BE2C (cell line): ENCODE data around the gene TOMM70.

Experiments used
- DNase-seq: peaks from one replicate; pipeline ENCODE4 v3.0.0-alpha.2; 2020
- H3K27me3 ChIP-seq: fragments of 250-450 bp; sonication (Bioruptor Pico); 2 replicates; pipeline ENCODE4 v1.5.1; 2020; ENCODE audit warnings: mild to moderate bottlenecking
- H3K36me3 ChIP-seq: fragments of 250-450 bp; sonication (Bioruptor Pico); 2 replicates; pipeline ENCODE4 v1.5.1; 2020; ENCODE audit warnings: mild to moderate bottlenecking
- H3K4me1 ChIP-seq: fragments of 250-450 bp; sonication (Bioruptor Pico); 2 replicates; pipeline ENCODE4 v1.5.1; 2020
- H3K4me3 ChIP-seq: 2 replicates; pipeline ENCODE4 v1.5.1; 2011; ENCODE audit warnings: low read depth, low read length
- H3K9me3 ChIP-seq: fragments of 250-450 bp; sonication (Bioruptor Pico); 2 replicates; pipeline ENCODE4 v1.5.1; 2020
- TF ChIP-seq, protein P1 (sequence below): IDR thresholded peaks from 2 replicates; pipeline ENCODE4 v1.5.1; 2012; ENCODE audit warnings: mild to moderate bottlenecking, low read depth, low read length

Gene TOMM70

DNA sequence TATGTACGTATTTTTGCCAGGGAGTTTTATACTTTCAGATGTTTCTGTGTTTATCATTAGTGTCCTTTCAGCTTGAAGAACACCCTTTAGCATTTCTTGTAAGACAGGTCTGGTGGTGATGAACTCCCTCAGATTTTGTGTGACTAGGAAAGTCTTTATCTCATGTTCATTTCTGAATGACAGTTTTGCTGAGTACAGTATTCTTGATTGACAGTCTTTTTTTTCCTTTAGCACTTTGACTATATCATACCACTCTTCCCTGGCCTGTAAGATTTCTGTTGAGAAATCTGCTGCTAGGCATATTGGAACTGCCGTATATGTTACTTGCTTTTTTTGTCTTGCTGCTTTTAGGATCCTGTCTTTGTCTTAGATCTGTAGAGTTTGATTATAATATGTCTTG lies 6.3 kb upstream of the TOMM70 start:
- TF ChIP-seq, protein P1, sequence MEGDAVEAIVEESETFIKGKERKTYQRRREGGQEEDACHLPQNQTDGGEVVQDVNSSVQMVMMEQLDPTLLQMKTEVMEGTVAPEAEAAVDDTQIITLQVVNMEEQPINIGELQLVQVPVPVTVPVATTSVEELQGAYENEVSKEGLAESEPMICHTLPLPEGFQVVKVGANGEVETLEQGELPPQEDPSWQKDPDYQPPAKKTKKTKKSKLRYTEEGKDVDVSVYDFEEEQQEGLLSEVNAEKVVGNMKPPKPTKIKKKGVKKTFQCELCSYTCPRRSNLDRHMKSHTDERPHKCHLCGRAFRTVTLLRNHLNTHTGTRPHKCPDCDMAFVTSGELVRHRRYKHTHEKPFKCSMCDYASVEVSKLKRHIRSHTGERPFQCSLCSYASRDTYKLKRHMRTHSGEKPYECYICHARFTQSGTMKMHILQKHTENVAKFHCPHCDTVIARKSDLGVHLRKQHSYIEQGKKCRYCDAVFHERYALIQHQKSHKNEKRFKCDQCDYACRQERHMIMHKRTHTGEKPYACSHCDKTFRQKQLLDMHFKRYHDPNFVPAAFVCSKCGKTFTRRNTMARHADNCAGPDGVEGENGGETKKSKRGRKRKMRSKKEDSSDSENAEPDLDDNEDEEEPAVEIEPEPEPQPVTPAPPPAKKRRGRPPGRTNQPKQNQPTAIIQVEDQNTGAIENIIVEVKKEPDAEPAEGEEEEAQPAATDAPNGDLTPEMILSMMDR = no peak
- DNase-seq = no peak
- Histone ChIP-seq H3K36me3 (no peaks in the 10 kb centered on the region), H3K9me3 (no peaks in the 10 kb centered on the region), H3K4me1 (peaks cover 7% of the 10 kb centered on the region), H3K27me3 (no peaks in the 10 kb centered on the region), H3K4me3 (no peak overlapping the region)

DNA sequence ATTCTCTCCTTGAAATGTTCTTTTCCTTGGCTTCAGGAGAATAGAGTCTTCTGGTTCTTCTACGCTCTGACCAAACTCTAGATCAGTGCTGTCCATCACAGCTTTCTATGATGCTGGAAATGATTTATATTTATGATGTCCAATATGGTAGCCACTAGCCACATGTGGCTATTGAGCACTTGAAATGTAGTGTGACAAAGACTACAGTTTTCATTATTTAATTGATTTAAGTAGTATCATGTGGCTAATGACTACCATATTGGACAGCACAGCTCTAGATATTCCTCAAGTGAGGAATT lies 3.3 kb upstream of the TOMM70 start:
- Histone ChIP-seq H3K9me3 (no peaks in the 10 kb centered on the region), H3K36me3 (no peaks in the 10 kb centered on the region; the same call in 1 of the 2 replicates), H3K4me3 (no peak overlapping the region), H3K27me3 (no peaks in the 10 kb centered on the region), H3K4me1 (peaks cover 7% of the 10 kb centered on the region)
- TF ChIP-seq, protein P1 = no peak
- no peak for DNase-seq

GRCh38 chr3:100403362-100404249 lies 2.7 kb upstream of the TOMM70 start:
- no peaks in the 10 kb centered on the region; the same call in none of the 2 replicates for H3K36me3 ChIP-seq
- DNase-seq = peak; percentile 34
- TF ChIP-seq, protein P1 = peak; percentile 27; the same call in 1 of the 2 replicates
- H3K4me3 ChIP-seq = peak overlapping the region; percentile 95
- no peaks in the 10 kb centered on the region for H3K27me3 ChIP-seq
- no peaks in the 10 kb centered on the region for H3K9me3 ChIP-seq
- peaks cover 7% of the 10 kb centered on the region for H3K4me1 ChIP-seq

GRCh38 chr3:100402891-100403290 lies 2.0 kb upstream of the TOMM70 start:
- no peaks in the 10 kb centered on the region for H3K9me3 ChIP-seq
- peak overlapping the region; percentile 95 for H3K4me3 ChIP-seq

GRCh38 chr3:100402256-100402655 lies 1.4 kb upstream of the TOMM70 start:
- no peaks in the 10 kb centered on the region for H3K9me3 ChIP-seq
- H3K36me3 ChIP-seq = no peaks in the 10 kb centered on the region; the same call in none of the 2 replicates
- TF ChIP-seq, protein P1 = no peak
- no peak for DNase-seq
- H3K4me1 ChIP-seq = peaks cover 7% of the 10 kb centered on the region
- no peaks in the 10 kb centered on the region for H3K27me3 ChIP-seq
- H3K4me3 ChIP-seq = peak overlapping the region; percentile 95

More at GRCh38 chr3:100402891-100403290, 2.0 kb upstream of the TOMM70 start:
- peaks cover 7% of the 10 kb centered on the region for H3K4me1 ChIP-seq
- H3K36me3 ChIP-seq = no peaks in the 10 kb centered on the region; the same call in none of the 2 replicates
- TF ChIP-seq, protein P1 = no peak
- DNase-seq = no peak
- H3K27me3 ChIP-seq = no peaks in the 10 kb centered on the region

DNA sequence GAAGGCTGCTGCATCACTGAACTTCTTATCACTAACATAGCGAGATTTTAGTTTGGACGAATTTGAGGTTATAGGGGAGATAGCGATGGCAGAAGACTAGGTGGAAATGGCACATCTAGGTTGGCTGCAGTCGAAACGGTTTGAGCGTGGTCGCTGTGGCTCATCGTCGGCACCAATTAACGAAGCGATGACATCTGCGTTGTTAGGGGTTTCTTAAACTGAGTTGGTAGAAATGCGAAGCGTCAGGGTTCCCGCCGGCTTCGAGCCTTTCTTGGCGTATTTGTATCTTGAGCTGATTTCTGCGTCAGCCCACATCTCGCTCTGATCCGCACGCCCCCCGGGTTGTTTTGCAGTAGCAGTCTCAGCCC lies 769 bp upstream of the TOMM70 start:
- Histone ChIP-seq H3K9me3 (no peaks in the 10 kb centered on the region), H3K27me3 (no peaks in the 10 kb centered on the region), H3K36me3 (no peaks in the 10 kb centered on the region; the same call in none of the 2 replicates), H3K4me3 (peak overlapping the region; percentile 95), H3K4me1 (peaks cover 7% of the 10 kb centered on the region)
- DNase-seq = peak; percentile 59
- TF ChIP-seq, protein P1 = no peak
